Thyroid gland (tissue), 4 donors: Measurements from ENCODE around the gene SRP19.

Experiments
- CTCF ChIP-seq, 6 experiments: fragments of 200-600 bp in 3 of 6; fragments of 450-650 bp in 3 of 6; sonication (generic) in 3 of 6; IDR thresholded peaks; one replicate each; pipeline ENCODE4 v1.5.1; 2016 to 2019; ENCODE audit warnings: antibody characterized with exemption in 6 of 6, mild to moderate bottlenecking in 2 of 6, inconsistent platforms in 1 of 6, moderate library complexity in 1 of 6
- POLR2A ChIP-seq, 2 donors: fragments of 450-650 bp; IDR thresholded peaks; one replicate each; pipeline ENCODE4 v1.6.1; 2017; ENCODE audit warnings: antibody characterized with exemption in 2 of 2, mild to moderate bottlenecking in 2 of 2, moderate library complexity in 1 of 2

GRCh38 chr5:112885001-112885400 is 23.9 kb downstream of the SRP19 start:
- TF ChIP-seq CTCF (IDR thresholded peaks at IDR 0.05) = no peak
- no peak for TF ChIP-seq POLR2A (IDR thresholded peaks at IDR 0.05)
